ENCODE measurements around the gene ADPRM.

DNA sequence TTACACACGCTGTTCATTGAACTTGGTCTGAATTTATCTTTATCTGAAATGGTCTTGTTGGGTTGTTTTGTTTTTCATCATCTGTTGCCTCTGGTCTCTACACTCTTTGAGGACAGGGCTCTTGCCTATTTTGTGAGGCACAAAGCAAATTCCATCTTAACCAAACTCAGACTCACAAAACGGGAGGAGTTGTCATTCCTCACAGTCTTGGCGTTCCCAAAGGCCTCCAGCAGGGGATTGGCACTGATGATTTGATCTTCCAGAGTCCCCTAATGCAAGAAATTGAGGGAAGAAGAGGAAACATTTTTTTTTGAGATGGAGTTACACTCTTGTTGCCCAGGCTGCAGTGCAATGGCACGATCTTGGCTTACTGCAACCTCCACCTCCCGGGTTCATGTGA, 49.0 kb upstream of the ADPRM start:
- TF ChIP-seq ZFX (IDR thresholded peaks at IDR 0.05; ENCODE audit: borderline replicate concordance) (no peak), CTCF (IDR thresholded peaks at IDR 0.05) (no peak)
